ENCODE results near the gene ASPG.

ASPG gene

DNA sequence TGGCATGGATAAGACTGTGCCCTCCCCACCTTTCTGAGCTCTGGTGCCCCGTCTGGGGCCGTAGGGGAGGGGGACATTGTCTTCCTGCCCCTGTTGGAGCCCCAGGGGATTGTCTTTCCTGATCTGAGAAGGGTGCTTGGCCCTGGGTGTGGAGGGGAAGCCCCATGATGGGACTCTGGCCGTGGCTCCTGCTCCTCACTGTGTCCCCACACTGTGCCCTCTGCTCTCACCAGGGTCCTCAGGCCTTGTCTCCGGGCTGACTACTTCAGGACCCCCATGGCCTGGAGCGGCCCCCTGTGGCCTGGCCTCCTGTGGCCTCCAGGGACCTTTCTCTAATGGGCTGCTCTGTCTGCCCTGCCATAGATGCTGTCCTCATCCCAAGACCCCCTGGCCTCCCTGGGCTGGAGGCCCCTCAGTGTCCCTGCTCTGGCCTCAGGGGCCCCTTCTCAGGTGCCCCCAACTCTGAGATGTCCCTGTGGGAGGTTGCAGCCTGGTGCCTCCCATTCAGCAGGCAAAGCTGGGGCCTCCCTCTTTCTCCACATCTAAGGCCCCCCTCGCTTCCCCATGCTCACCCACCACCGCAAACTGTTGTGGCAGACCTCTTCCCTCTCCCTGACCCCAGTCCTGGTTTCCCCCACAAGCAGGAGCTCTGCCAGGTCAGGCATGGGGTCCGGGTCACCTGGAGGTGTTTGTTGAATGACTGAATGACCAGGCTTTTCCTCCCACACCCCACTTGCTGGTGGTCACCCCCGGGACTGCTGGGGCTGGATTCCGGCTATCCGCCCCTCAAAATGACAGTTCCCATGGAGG is 56.8 kb downstream of the ASPG start:
- no peak overlapping the region for H3K4me3 ChIP-seq (ENCODE audit: low read depth, low read length)
- no peak for DNase-seq (ENCODE audit: low read depth)
- TF ChIP-seq, protein P1, sequence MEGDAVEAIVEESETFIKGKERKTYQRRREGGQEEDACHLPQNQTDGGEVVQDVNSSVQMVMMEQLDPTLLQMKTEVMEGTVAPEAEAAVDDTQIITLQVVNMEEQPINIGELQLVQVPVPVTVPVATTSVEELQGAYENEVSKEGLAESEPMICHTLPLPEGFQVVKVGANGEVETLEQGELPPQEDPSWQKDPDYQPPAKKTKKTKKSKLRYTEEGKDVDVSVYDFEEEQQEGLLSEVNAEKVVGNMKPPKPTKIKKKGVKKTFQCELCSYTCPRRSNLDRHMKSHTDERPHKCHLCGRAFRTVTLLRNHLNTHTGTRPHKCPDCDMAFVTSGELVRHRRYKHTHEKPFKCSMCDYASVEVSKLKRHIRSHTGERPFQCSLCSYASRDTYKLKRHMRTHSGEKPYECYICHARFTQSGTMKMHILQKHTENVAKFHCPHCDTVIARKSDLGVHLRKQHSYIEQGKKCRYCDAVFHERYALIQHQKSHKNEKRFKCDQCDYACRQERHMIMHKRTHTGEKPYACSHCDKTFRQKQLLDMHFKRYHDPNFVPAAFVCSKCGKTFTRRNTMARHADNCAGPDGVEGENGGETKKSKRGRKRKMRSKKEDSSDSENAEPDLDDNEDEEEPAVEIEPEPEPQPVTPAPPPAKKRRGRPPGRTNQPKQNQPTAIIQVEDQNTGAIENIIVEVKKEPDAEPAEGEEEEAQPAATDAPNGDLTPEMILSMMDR (conservative IDR thresholded peaks at IDR 0.05; ENCODE audit: low read depth, low read length) = no peak

DNA sequence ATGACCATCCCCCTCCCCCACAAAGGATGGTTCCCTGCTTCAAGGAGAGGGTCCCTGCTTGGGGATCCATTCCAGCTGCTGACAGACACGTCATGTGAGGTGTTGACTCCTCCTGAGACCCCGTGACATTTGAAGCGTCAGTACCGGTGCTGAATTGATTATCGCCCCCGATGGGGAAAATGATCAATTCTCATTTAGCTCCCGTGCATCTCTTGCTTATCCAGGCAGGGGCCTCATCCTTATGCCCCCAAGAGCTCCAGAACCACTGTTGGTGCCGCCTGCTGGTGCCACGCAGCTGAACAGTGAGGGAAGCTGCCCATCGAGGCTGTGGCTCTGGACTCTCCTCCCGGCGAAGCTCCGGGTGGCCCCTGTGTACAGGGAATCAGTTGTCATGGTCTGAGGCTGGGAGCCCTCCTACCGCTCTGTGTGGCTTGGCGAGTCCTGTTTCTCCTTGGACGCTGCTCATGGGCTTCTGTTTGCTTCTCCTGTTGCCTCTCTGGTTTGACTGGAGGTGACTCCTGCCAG is 57.5 kb downstream of the ASPG start:
- TF ChIP-seq, protein P1 (conservative IDR thresholded peaks at IDR 0.05; ENCODE audit: low read depth, low read length) = no peak
- DNase-seq (ENCODE audit: low read depth) = no peak

DNA sequence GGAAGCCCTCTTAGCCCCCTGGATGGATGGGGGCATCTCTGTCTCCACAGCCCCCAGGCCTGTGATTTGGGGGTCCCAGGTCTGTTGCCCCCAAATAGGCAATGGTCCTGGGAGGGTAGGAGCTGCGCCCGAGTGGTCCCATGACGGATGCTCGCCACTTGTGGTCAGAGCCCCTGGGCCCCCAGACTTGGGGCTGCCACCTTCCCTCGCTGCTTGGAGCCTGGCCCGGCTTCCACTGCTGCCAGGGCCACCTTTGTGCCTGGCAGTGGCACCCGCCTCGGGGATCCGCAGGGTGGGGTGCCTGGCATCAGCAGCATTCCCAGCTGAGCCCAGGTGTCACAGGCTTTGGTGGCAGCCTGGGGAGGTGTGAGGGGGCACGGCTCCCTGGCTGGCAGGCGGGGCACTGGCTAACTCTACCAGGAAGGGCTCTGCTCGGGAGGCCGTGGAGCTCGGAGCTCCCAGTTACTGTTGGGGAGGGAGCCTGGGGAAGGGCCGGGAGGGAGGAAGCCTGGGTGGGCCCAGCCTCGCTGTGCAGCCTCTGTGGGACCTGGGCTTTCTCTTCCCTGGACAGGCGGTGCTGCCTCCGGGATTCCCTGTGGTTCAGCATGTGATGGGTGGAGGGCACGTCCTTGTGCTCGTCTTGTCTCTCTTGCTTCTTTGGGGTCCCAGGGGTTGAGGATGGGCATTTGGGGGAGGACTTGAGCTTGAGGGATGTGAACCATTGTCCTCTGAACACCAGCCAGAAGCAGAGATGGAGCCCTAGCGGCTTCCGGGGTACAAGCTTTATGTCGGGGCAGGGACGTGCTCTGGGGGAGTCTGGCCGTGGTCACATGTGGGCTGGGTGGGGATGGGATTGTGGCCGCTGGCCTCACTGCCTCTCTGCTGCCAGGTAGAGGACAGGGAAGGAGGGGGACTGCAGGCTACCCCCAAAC is 58.3 kb downstream of the ASPG start:
- TF ChIP-seq, protein P1 (conservative IDR thresholded peaks at IDR 0.05; ENCODE audit: low read depth, low read length) = no peak
- no peak for DNase-seq (ENCODE audit: low read depth)
- no peak overlapping the region for H3K4me3 ChIP-seq (ENCODE audit: low read depth, low read length)

More for the DNA sequence above, 57.5 kb downstream of the ASPG start:
- H3K4me3 ChIP-seq (ENCODE audit: low read depth, low read length) = no peak overlapping the region

DNA sequence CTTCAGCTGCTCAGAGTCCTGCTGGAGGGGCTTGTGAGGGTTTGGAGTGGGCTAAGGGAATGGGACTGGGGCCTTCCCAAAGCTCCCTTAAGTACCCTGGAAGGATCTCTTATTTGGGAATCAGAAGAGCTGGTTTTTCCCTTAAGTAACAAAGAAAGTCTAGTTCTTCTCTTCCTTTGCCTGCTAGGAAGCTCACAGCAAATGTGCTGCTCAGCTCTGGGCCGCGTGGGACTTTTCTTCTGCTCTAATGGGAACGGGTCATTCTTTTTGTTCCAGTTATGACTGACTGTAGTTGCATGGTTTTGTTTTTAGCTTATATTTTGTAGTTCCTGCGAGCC is 58.9 kb downstream of the ASPG start:
- TF ChIP-seq, protein P1 (conservative IDR thresholded peaks at IDR 0.05; ENCODE audit: low read depth, low read length) = no peak
- H3K4me3 ChIP-seq (ENCODE audit: low read depth, low read length) = no peak overlapping the region

DNA sequence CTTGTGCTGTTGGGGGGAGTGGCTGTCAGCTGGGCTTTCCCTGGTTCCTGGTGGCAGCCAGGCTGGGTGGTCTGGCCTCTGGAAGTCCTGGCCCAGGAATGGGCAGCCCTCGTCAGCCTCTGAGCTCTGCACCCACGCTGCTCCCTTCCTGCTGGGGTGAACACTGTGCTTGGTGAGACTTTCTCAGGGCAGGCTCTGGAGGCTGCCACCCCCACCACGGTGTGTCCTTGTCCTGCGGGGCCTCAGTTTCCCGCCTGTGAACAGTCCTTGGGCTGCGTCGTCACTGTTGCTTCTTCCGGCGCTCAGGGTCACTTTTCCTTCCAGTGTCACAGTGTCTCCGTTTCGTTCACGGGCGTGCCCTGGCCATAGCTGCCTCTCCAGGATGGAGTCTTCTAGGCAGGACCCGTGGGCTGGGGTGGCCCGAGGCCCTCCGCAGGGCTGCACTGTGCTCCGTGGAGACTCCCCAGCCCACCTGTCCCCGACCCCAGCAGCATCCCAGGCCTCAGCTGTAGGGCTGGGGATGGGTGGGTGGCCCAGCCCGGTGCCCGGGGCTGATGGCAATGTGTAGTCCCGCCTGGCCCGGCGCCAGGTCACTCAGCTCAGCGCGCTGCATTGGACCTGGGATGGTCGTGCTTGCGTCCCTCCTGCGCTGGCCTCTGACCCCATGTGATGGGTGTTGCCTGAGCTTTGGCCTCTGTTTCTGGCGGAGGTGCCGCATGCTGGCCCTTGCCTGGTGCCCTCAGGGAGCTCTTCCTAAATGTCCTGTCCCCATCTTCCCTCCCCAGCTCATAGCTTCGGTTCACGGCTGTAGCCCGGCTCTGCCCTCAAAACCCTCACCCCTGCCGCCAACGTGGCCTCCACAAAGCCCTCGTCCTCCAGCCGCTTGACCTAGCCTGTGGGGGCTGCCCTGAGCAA is 59.7 kb downstream of the ASPG start:
- no peak for DNase-seq (ENCODE audit: low read depth)
- no peak overlapping the region for H3K4me3 ChIP-seq (ENCODE audit: low read depth, low read length)
- TF ChIP-seq, protein P1 (conservative IDR thresholded peaks at IDR 0.05; ENCODE audit: low read depth, low read length) = no peak

More for the DNA sequence above, 58.9 kb downstream of the ASPG start:
- DNase-seq (ENCODE audit: low read depth) = no peak

All from choroid plexus epithelial cell (primary cell).